Right lobe of liver (tissue), 6 donors: Measurements from ENCODE around the gene FGB. TPM values are rescaled to one million over a fixed set of nuclear protein-coding genes. Genes with fewer than 3 reads are reported as not detected.
A peak's percentile ranks its signal among the peaks of the same experiment; 100 is the strongest.

Experiments
- ATAC-seq, 4 donors: fragments of 200-7000 bp; cut with Tn5 transposase; one replicate each; pipeline ENCODE4 v1.9.1; 2020; ENCODE audit warnings: mild to moderate bottlenecking in 4 of 4, moderate library complexity in 4 of 4
- DNase-seq, 3 donors: peaks; one replicate each; pipeline ENCODE4 v3.0.0-alpha.2; 2020
- H3K27ac ChIP-seq, 3 donors: fragments of 200-600 bp; one replicate each; pipeline ENCODE4 v1.8.0; 2022
- H3K27me3 ChIP-seq, 2 donors: fragments of 200-600 bp; one replicate each; pipeline ENCODE4 v1.8.0; 2022
- H3K36me3 ChIP-seq, 4 donors: fragments of 200-600 bp; sonication (generic) in 1 of 4; one replicate each; pipeline versions ENCODE4 v1.5.1 to v1.8.0; 2017 to 2022; ENCODE audit warnings: control low read depth in 1 of 4
- H3K4me1 ChIP-seq, 4 donors: fragments of 200-600 bp; sonication (generic) in 1 of 4; one replicate each; pipeline versions ENCODE4 v1.5.1 to v1.8.0; 2017 to 2022; ENCODE audit warnings: control low read depth in 1 of 4
- H3K4me3 ChIP-seq, 3 donors: fragments of 200-600 bp; one replicate each; pipeline ENCODE4 v1.8.0; 2022
- H3K9me3 ChIP-seq, 4 donors: fragments of 200-600 bp; sonication (generic) in 1 of 4; one replicate each; pipeline versions ENCODE4 v1.5.1 to v1.8.0; 2017 to 2022; ENCODE audit warnings: control low read depth in 1 of 4
- CTCF ChIP-seq, 4 donors: fragments of 200-600 bp in 3 of 4; fragments of 450-650 bp in 1 of 4; IDR thresholded peaks; one replicate each; pipeline versions ENCODE4 v1.5.1 to v1.8.0; 2016 to 2022; ENCODE audit warnings: antibody characterized with exemption in 4 of 4, mild to moderate bottlenecking in 2 of 4
- POLR2A ChIP-seq: fragments of 450-650 bp; IDR thresholded peaks from one replicate; pipeline ENCODE4 v1.6.1; 2017; ENCODE audit warnings: antibody characterized with exemption, mild to moderate bottlenecking
- WGBS: methylation state at CpG from one replicate; pipeline ENCODE4 v1.1.6; 2018; ENCODE audit warnings: low coverage, low lambda C conversion rate; ENCODE audit not compliant: insufficient coverage; ENCODE audit errors: missing lambda C conversion rate; 5-methylcytosine and 5-hydroxymethylcytosine counted together
- intact Hi-C, 2 donors: fragments of 100-400 bp; cut with DNase I; formaldehyde crosslinking; loops; one replicate each; pipeline versions ENCODE4 v1.11.2 to v1.14.1; 2022
- total RNA-seq, 6 experiments: library from RNA; depleted of rRNA in 2 of 6; stranded (reverse); fragments of >200 nt in 2 of 6; fragmentation: NEBNext Ultra II Directional in 3 of 6; extraction: Animal tissue kit (Norgen Biotek cat#: 25700) in 3 of 6; gene quantifications; one replicate each; pipeline versions ENCODE4 v1.1.0 to v1.2.4, GENCODE V29; 2016 to 2023
- donor health status: DM: no; HTN: yes; CAD: no.
- donor health status: DM: no; HTN: no; CAD: no.
- donor health status: DM: no; HTN: no; CAD: no.
- donor health status: DM: no; HTN: yes; CAD: no.
- donor health status: DM: no; HTN: yes; CAD: no.

The FGB gene
- total RNA-seq, 6 experiments from 2014 or later = 6,080 to 16,362 (median 11,864) TPM

DNA sequence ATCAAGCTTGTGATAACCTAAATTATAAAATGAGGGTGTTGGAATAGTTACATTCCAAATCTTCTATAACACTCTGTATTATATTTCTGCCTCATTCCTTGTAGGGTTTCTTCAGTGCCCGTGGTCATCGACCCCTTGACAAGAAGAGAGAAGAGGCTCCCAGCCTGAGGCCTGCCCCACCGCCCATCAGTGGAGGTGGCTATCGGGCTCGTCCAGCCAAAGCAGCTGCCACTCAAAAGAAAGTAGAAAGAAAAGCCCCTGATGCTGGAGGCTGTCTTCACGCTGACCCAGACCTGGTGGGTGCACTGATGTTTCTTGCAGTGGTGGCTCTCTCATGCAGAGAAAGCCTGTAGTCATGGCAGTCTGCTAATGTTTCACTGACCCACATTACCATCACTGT, 2.9 kb downstream of the FGB start:
- Histone ChIP-seq H3K36me3 (peaks cover 0 to 62% (median 27%) of the 10 kb centered on the region in 4 donors), H3K9me3 (no peaks in the 10 kb centered on the region), H3K27me3 (no peaks in the 10 kb centered on the region), H3K4me3 (peak overlapping the region; percentile 22 to 56 (median 48)), H3K4me1 (peaks cover 0 to 41% (median 1%) of the 10 kb centered on the region in 4 donors), H3K27ac (peak overlapping the region; percentile 23 to 91 (median 65))
- no peak for TF ChIP-seq CTCF (IDR thresholded peaks at IDR 0.05)
- TF ChIP-seq POLR2A = peak; percentile 18
- intact Hi-C loops = loop anchor here in 1 of 2 donors (5.0 kb wide), 1 partner anchor 47 kb away; the partner anchor contains the start of gene FGG
- DNase-seq (no peak), ATAC-seq (peak in 1 of 4 donors; percentile 0)
- WGBS = 5% methylated on average over 6 of the region's 6 CpGs

DNA sequence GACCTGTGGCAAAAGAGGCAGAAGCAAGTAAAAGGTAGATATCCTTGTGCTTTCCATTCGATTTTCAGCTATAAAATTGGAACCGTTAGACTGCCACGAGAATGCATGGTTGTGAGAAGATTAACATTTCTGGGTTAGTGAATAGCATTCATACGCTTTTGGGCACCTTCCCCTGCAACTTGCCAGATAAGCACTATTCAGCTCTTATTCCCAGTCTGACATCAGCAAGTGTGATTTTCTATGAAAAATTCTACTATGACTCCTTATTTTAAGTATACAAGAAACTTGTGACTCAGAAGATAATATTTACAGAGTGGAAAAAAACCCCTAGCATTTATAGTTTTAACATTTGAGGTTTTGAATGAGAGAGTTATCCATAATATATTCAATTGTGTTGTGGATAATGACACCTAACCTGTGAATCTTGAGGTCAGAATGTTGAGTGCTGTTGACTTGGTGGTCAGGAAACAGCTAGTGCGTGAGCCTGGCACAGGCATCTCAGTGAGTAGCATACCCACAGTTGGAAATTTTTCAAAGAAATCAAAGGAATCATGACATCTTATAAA, 3.9 kb downstream of the FGB start:
- Histone ChIP-seq H3K27ac (peak overlapping the region; percentile 2 to 91 (median 23)), H3K4me3 (peak overlapping the region in 2 of 3 donors; percentile 48 to 56), H3K9me3 (no peaks in the 10 kb centered on the region), H3K36me3 (peaks cover 0 to 63% (median 27%) of the 10 kb centered on the region in 4 donors), H3K4me1 (peaks cover 0 to 35% (median 1%) of the 10 kb centered on the region in 4 donors), H3K27me3 (no peaks in the 10 kb centered on the region)
- no peak for DNase-seq
- WGBS = 34% methylated on average over 5 of the region's 5 CpGs
- intact Hi-C loops = loop anchor here in 1 of 2 donors (5.0 kb wide), 1 partner anchor 46 kb away; the partner anchor contains the start of gene FGG
- ATAC-seq = no peak
- TF ChIP-seq POLR2A = peak; percentile 32
- no peak for TF ChIP-seq CTCF (IDR thresholded peaks at IDR 0.05)

- Histone ChIP-seq H3K36me3 (peaks cover 0 to 63% (median 24%) of the 10 kb centered on the region in 4 donors), H3K4me3 (no peak overlapping the region), H3K4me1 (peaks cover 0 to 38% (median 0%) of the 10 kb centered on the region in 4 donors), H3K27ac (peak overlapping the region in 2 of 3 donors; percentile 0 to 91), H3K9me3 (no peaks in the 10 kb centered on the region), H3K27me3 (no peaks in the 10 kb centered on the region)
- DNase-seq (no peak), ATAC-seq (peak in 1 of 4 donors; percentile 1)
- WGBS = 11% methylated on average over 3 of the region's 3 CpGs
- TF ChIP-seq POLR2A = no peak
- no peak for TF ChIP-seq CTCF (IDR thresholded peaks at IDR 0.05)
- intact Hi-C loops = loop anchor here in 1 of 2 donors (5.0 kb wide), 1 partner anchor 43 kb away; the partner anchor contains the start of gene FGG
These were observed 6.2 kb downstream of the FGB start for GRCh38 chr4:154569028-154569427.

GRCh38 chr4:154569584-154569983, 6.8 kb downstream of the FGB start:
- peak in 2 of 4 donors; percentile 0 to 2 for ATAC-seq
- Histone ChIP-seq H3K27me3 (no peaks in the 10 kb centered on the region), H3K9me3 (no peaks in the 10 kb centered on the region), H3K27ac (peak overlapping the region in 2 of 3 donors; percentile 0 to 91), H3K4me1 (peaks cover 0 to 38% (median 0%) of the 10 kb centered on the region in 4 donors), H3K36me3 (peaks cover 0 to 62% (median 24%) of the 10 kb centered on the region in 4 donors), H3K4me3 (no peak overlapping the region)
- intact Hi-C loops = loop anchor here in 1 of 2 donors (5.0 kb wide), 1 partner anchor 43 kb away; the partner anchor contains the start of gene FGG
- TF ChIP-seq CTCF (IDR thresholded peaks at IDR 0.05) = no peak
- TF ChIP-seq POLR2A = peak; percentile 51
- no peak for DNase-seq
- 55% methylated on average over 5 of the region's 5 CpGs for WGBS
